NT2/D1 (cell line): Measurements from ENCODE around the gene SGTB.

Experiments
- SUZ12 ChIP-seq: IDR thresholded peaks from 2 replicates; pipeline ENCODE4 v1.6.1; 2011; ENCODE audit not compliant: insufficient read length, insufficient read depth; ENCODE audit errors: extremely low read depth
- YY1 ChIP-seq: IDR thresholded peaks from 2 replicates; pipeline ENCODE4 v1.6.1; 2011; ENCODE audit not compliant: insufficient read length, insufficient read depth
- ZNF274 ChIP-seq: IDR thresholded peaks from 2 replicates; pipeline ENCODE4 v1.6.1; 2011; ENCODE audit warnings: mild to moderate bottlenecking, low read depth, low read length

DNA sequence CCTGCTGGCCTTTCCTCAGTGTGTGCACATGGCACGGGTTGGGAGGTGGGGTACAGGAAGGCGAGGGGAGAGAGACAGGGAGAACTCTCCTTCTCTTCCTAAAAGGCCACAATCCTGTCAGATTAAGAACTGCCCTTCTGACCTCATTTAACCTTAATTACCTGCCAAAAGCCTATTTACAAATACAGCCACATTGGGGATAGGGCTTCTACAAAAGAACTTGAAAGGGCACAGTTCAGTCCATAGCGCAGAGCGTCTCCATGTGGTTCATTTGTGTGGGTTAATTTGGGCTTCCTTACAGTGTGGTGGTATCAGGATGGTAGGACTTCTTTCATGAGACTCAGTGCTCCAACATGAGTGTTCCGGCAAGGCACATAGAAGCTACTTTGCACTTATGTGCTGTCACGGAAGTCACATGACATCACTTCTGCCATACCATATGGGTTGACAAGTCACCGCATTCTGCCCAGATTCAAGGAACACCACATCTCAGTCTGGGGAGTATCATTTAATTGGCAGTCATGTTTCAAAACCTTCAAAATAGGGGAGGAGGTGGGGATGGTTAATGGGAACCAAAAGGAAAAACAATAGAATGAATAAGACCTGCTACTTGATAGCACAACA, 46.9 kb upstream of the SGTB start:
- TF ChIP-seq SUZ12, result no peak
- TF ChIP-seq YY1, result no peak
- no peak for TF ChIP-seq ZNF274
